OCI-LY3 (cell line): ENCODE measurements around the gene CNTN1.

Experiments used
- H2AFZ ChIP-seq: fragments of 200-600, 300-600 bp; shearing (Covaris generic); 2 replicates; pipeline ENCODE4 v1.6.0; 2014; ENCODE audit warnings: antibody characterized with exemption, low read depth, low read length
- H3K27ac ChIP-seq: fragments of 200-600, 300-600 bp; sonication (generic); 2 replicates; pipeline ENCODE4 v1.5.1; 2014; ENCODE audit warnings: mild to moderate bottlenecking, low read length, moderate library complexity, mixed read lengths
- H3K27me3 ChIP-seq: fragments of 200-600, 300-600 bp; sonication (generic); 2 replicates; pipeline ENCODE4 v1.6.1; 2014; ENCODE audit warnings: low read depth, low read length, mixed read lengths
- H3K36me3 ChIP-seq: fragments of 200-600, 300-600 bp; sonication (generic); replicated peaks from 2 replicates; pipeline ENCODE3; 2014; ENCODE audit warnings: low read depth, low read length, mixed read lengths
- H3K4me1 ChIP-seq: fragments of 300-600, 200-600 bp; sonication (generic); 2 replicates; pipeline ENCODE4 v1.6.1; 2014; ENCODE audit warnings: low read length, mixed read lengths
- H3K4me2 ChIP-seq: fragments of 200-600, 300-600 bp; sonication (generic); 2 replicates; pipeline ENCODE4 v1.6.1; 2014; ENCODE audit warnings: low read length, mixed read lengths
- H3K4me3 ChIP-seq: fragments of 300-600, 200-600 bp; sonication (generic); 2 replicates; pipeline ENCODE4 v1.5.1; 2014; ENCODE audit warnings: antibody characterized with exemption, mild to moderate bottlenecking, low read length, moderate library complexity
- H3K79me2 ChIP-seq: fragments of 300-600, 200-600 bp; shearing (Covaris generic); 2 replicates; pipeline ENCODE4 v1.6.1; 2014; ENCODE audit warnings: mild to moderate bottlenecking, low read length, mixed read lengths
- H3K9ac ChIP-seq: fragments of 300-600, 200-600 bp; shearing (Covaris generic); 2 replicates; pipeline ENCODE4 v1.6.0; 2014; ENCODE audit warnings: mild to moderate bottlenecking, low read length, moderate library complexity
- H3K9me3 ChIP-seq: fragments of 200-600, 300-600 bp; shearing (Covaris generic); 2 replicates; pipeline ENCODE4 v1.6.1; 2014; ENCODE audit warnings: low read length, mixed read lengths; ENCODE audit not compliant: insufficient read depth
- H4K20me1 ChIP-seq: fragments of 200-600, 300-600 bp; sonication (generic); 2 replicates; pipeline ENCODE4 v1.6.1; 2016; ENCODE audit warnings: low read length, mixed read lengths; ENCODE audit not compliant: insufficient read depth
- EZH2phosphoT487 ChIP-seq: fragments of 200-600 bp; shearing (Covaris generic); IDR thresholded peaks from 2 replicates; pipeline ENCODE4 v1.6.1; 2018; ENCODE audit warnings: antibody characterized with exemption, mixed run types, low read depth
- TF ChIP-seq, protein P1 (sequence below): fragments of 200-600, 300-600 bp; sonication (generic); IDR thresholded peaks from 2 replicates; pipeline ENCODE4 v1.5.1; 2014; ENCODE audit warnings: antibody characterized with exemption, low read length, low read depth

The CNTN1 gene

GRCh38 chr12:40663781-40664180, 28.5 kb upstream of the CNTN1 start:
- H4K20me1 ChIP-seq: no peaks in the 10 kb centered on the region
- H3K27ac ChIP-seq: no peak overlapping the region
- TF ChIP-seq EZH2phosphoT487: no peak

DNA sequence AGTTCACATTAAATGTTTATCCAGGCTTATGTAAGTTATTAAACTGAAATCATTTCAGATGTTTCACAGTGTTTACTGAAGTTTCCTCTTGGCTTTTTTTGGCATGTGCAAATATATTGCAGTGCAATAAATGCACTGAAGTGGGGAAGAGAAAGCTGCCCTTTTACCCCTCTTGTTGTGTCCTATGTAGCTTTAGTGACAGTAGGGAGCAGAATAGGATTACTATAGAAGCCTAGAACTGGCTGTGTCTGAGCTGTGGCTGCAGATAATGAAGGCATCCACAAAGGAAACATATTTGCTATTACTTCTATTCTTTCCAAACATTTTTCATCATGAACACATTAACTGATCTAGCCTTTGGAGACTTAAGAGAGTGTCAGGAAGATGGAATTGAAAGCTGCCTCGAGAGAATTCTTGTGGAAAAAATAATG, 24.1 kb upstream of the CNTN1 start:
- Histone ChIP-seq H2AFZ (no peak overlapping the region), H3K9me3 (no peaks in the 10 kb centered on the region), H3K4me3 (no peak overlapping the region), H3K27me3 (no peaks in the 10 kb centered on the region), H4K20me1 (no peaks in the 10 kb centered on the region), H3K4me2 (no peak overlapping the region), H3K36me3 (no peaks in the 10 kb centered on the region), H3K27ac (no peak overlapping the region), H3K79me2 (no peaks in the 10 kb centered on the region), H3K4me1 (peaks cover 7% of the 10 kb centered on the region), H3K9ac (no peak overlapping the region)
- TF ChIP-seq, protein P1, sequence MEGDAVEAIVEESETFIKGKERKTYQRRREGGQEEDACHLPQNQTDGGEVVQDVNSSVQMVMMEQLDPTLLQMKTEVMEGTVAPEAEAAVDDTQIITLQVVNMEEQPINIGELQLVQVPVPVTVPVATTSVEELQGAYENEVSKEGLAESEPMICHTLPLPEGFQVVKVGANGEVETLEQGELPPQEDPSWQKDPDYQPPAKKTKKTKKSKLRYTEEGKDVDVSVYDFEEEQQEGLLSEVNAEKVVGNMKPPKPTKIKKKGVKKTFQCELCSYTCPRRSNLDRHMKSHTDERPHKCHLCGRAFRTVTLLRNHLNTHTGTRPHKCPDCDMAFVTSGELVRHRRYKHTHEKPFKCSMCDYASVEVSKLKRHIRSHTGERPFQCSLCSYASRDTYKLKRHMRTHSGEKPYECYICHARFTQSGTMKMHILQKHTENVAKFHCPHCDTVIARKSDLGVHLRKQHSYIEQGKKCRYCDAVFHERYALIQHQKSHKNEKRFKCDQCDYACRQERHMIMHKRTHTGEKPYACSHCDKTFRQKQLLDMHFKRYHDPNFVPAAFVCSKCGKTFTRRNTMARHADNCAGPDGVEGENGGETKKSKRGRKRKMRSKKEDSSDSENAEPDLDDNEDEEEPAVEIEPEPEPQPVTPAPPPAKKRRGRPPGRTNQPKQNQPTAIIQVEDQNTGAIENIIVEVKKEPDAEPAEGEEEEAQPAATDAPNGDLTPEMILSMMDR: peak; percentile 55
- TF ChIP-seq EZH2phosphoT487: no peak

More at GRCh38 chr12:40663781-40664180, 28.5 kb upstream of the CNTN1 start:
- Histone ChIP-seq H3K9ac (no peak overlapping the region), H2AFZ (no peak overlapping the region), H3K4me1 (peaks cover 3% of the 10 kb centered on the region), H3K4me3 (no peak overlapping the region), H3K4me2 (no peak overlapping the region), H3K79me2 (no peaks in the 10 kb centered on the region), H3K36me3 (no peaks in the 10 kb centered on the region), H3K27me3 (no peaks in the 10 kb centered on the region), H3K9me3 (no peaks in the 10 kb centered on the region)

DNA sequence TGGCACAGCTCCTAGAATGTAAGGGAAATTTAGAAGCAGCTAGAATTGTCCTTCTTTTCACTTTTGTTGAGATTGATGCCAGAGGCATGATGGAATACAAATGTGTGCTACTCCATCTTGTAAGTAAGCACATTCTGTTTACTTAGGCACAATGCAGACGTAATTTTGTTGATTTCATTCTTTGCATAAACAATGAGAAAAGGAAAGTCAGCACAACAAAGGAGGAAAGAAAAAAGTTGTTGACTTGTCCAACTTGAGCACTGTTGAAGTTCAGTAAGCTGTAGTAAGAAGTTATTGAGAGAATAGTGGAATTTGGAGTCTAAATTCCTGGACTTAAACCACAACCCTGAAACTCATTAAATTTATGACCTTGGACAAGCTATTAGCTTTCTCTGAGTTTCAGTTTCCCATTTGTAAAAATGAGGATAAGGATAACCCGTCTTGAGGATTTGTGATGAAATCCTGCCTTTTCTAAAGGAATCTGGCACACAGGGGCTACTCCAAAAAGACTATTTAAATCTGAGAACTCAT, 19.4 kb upstream of the CNTN1 start:
- Histone ChIP-seq H3K4me1 (peaks cover 7% of the 10 kb centered on the region), H3K27ac (no peak overlapping the region), H3K27me3 (no peaks in the 10 kb centered on the region), H3K4me2 (no peak overlapping the region), H3K36me3 (peaks cover 5% of the 10 kb centered on the region), H3K9me3 (no peaks in the 10 kb centered on the region; the same call in 1 of the 2 replicates), H3K9ac (no peak overlapping the region), H3K4me3 (no peak overlapping the region), H2AFZ (no peak overlapping the region), H4K20me1 (no peaks in the 10 kb centered on the region), H3K79me2 (no peaks in the 10 kb centered on the region)
- TF ChIP-seq, protein P1: no peak
- TF ChIP-seq EZH2phosphoT487: no peak

DNA sequence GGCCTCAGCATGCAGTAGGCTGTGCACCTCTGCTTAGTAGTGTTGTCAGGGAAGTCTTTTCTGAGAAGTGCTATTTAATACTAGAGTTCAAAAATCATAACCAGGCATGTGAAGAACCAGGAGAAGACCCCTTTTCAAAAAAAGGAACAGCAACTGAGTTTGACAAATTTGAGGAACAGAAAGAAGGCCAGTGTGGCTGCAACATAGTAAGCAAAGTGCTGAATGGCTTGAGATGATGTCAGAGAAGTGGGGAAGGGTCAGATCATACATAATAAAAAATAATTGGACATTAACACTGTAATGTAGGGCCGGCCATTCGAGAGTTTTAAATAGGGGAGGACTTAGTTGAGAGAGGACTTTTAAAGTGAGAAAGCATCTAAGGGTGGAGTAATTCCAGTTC, 11.1 kb upstream of the CNTN1 start:
- H3K4me3 ChIP-seq: peak overlapping the region; percentile 27; the same call in 1 of the 2 replicates
- H3K4me2 ChIP-seq: peak overlapping the region; percentile 65
- TF ChIP-seq EZH2phosphoT487: no peak
- TF ChIP-seq, protein P1: no peak
- H3K79me2 ChIP-seq: no peaks in the 10 kb centered on the region
- H3K4me1 ChIP-seq: peaks cover 26% of the 10 kb centered on the region
- no peaks in the 10 kb centered on the region; the same call in 1 of the 2 replicates for H3K9me3 ChIP-seq
- no peak overlapping the region for H2AFZ ChIP-seq
- peaks cover 5% of the 10 kb centered on the region for H3K36me3 ChIP-seq
- no peaks in the 10 kb centered on the region for H3K27me3 ChIP-seq
- 0 out of 2 replicates have a peak overlapping the region, but pooled peaks have one; percentile 11 for H3K9ac ChIP-seq
- H4K20me1 ChIP-seq: no peaks in the 10 kb centered on the region
- peak overlapping the region; percentile 54 for H3K27ac ChIP-seq
